Measurements from ENCODE around the gene ATP8A1.
"Not testable (repeated sequence)": the region's sequence is repeated elsewhere in the genome, so short reads cannot be mapped to it uniquely, and the experiment has no call there.

The ATP8A1 gene

DNA sequence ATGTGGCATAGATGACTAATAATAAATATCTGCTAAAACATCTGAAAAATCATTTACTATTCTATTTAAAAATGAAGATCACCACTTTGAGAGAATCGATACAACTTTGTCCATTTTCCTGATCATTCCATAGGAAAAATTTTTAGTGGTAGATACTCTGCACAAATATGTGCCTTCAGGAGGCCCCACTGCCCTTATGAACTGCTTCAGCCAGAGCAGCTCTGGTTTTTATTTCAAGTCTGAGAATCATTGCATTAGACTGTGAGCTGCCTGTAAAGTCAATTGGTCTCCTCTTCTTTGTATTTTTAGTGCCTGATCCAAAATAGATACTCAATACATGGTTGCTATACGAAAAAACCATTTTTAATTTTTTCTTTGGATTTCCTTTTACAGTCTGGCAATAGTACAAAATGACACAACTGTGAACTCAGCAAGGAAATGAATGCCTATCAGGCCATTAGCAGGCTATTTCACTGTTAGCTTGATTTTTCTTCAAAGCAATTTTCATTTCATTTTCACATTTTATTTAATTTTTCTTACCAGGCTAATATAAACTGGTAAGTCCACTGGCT is 190.5 kb downstream of the ATP8A1 start:
- no peak for DNase-seq
- H3K27me3 Mint-ChIP-seq: no peaks in the 10 kb centered on the region
- no peak for ATAC-seq
- H3K9me3 Mint-ChIP-seq: no peaks in the 10 kb centered on the region
- no peaks in the 10 kb centered on the region for H3K4me1 Mint-ChIP-seq
- no peak overlapping the region for H3K4me3 Mint-ChIP-seq
- no peak overlapping the region for H3K27ac Mint-ChIP-seq

GRCh38 chr4:42464550-42465094 is 192.3 kb downstream of the ATP8A1 start:
- no peak overlapping the region for H3K4me3 Mint-ChIP-seq
- H3K27me3 Mint-ChIP-seq: no peaks in the 10 kb centered on the region

GRCh38 chr4:42461216-42461615 is 195.7 kb downstream of the ATP8A1 start:
- not testable (repeated sequence) for H3K9me3 Mint-ChIP-seq, H3K4me3 Mint-ChIP-seq, ATAC-seq, H3K4me1 Mint-ChIP-seq, H3K27ac Mint-ChIP-seq, H3K27me3 Mint-ChIP-seq, DNase-seq

More at GRCh38 chr4:42464550-42465094, 192.3 kb downstream of the ATP8A1 start:
- Mint-ChIP-seq H3K9me3 (no peaks in the 10 kb centered on the region), H3K4me1 (no peaks in the 10 kb centered on the region), H3K27ac (no peak overlapping the region)
- DNase-seq (no peak), ATAC-seq (no peak)

DNA sequence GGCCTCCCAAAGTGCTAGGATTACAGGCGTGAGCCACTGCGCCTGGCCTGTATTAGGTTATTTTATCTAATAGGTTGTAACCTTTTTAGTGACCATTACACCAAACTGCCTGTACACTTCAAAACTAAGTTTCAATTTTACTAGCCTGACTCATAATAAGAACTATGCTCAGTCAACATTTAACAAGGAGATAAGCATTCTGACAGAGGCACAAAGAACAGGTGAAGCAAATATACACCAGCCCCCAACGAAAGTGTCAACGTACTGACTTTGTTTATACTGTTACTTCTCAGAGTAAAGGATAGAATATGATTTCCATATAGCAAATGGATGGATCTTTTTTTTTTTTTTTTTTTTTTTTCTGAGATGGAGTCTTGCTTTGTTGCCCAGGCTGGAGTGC is 196.9 kb downstream of the ATP8A1 start:
- Mint-ChIP-seq H3K9me3 (no peaks in the 10 kb centered on the region), H3K4me1 (no peaks in the 10 kb centered on the region), H3K27ac (no peak overlapping the region), H3K4me3 (no peak overlapping the region), H3K27me3 (no peaks in the 10 kb centered on the region)
- DNase-seq: no peak
- no peak for ATAC-seq

DNA sequence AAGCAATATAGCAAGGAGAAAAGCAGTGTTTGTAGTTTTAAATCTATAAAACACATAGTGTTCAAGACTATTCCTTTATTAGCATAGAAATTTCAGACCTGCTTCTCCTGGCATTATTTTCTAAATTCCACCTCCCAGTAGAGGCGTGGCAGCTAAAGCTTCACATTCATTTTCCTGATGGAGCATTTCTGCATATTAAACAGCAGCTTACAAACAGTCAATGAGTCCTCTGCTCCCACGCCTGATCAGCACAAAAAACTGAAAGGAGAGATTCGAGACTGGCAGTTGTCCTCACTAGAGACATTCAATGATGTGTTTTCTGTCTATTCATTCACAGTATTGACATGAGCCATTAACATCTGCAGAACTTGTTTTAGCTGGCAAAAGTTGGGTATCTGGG is 198.2 kb downstream of the ATP8A1 start:
- no peaks in the 10 kb centered on the region for H3K27me3 Mint-ChIP-seq
- ATAC-seq (no peak), DNase-seq (no peak)
- no peak overlapping the region for H3K4me3 Mint-ChIP-seq
- no peaks in the 10 kb centered on the region for H3K4me1 Mint-ChIP-seq
- H3K27ac Mint-ChIP-seq: no peak overlapping the region
- H3K9me3 Mint-ChIP-seq: no peaks in the 10 kb centered on the region

GRCh38 chr4:42454755-42455420 is 202.0 kb downstream of the ATP8A1 start:
- DNase-seq (no peak), ATAC-seq (no peak)
- no peaks in the 10 kb centered on the region for H3K4me1 Mint-ChIP-seq
- no peak overlapping the region for H3K4me3 Mint-ChIP-seq
- H3K27ac Mint-ChIP-seq: no peak overlapping the region
- no peaks in the 10 kb centered on the region for H3K9me3 Mint-ChIP-seq
- no peaks in the 10 kb centered on the region for H3K27me3 Mint-ChIP-seq

DNA sequence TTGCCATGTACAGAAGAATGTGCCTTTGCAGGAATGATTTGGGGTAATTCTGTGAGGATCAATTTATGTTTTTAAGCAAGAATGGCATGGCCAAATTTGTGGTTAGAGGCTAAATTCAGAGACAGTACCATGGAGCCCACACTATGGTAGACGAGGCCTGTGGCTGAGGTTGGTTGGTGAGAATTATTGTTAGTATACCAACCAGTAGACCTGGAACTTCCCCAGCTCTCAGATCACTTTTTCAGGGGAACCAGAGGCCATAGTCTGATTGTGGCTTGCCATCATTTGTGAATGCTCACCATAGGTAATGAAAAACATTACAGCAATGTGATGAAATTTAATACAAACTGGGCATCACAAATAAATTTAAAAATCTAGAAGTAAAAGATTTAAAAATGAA is 203.3 kb downstream of the ATP8A1 start:
- Mint-ChIP-seq H3K4me3 (no peak overlapping the region), H3K9me3 (no peaks in the 10 kb centered on the region), H3K27me3 (no peaks in the 10 kb centered on the region), H3K4me1 (no peaks in the 10 kb centered on the region), H3K27ac (no peak overlapping the region)
- DNase-seq: no peak
- ATAC-seq: no peak

DNA sequence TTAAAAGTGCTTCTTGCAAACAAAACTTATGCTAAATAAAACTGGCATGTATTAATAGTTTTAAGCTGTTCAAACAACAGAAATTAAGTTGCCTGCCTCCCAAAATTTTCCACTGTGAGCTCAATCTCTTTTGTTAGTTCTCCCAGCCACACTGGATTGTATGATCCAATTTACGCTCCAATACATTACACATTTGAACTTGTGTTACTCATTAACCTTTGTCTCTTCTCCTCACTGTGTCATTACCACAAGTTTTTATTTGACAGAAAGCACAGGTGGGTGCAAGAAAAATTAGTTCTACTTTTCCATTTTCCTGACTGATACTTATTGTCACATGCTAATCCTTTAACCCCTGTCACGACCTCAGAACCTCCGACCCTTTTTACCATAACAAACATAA is 204.1 kb downstream of the ATP8A1 start:
- Mint-ChIP-seq H3K27ac (no peak overlapping the region), H3K4me1 (no peaks in the 10 kb centered on the region), H3K27me3 (no peaks in the 10 kb centered on the region), H3K9me3 (no peaks in the 10 kb centered on the region), H3K4me3 (no peak overlapping the region)
- ATAC-seq: no peak
- no peak for DNase-seq

- Mint-ChIP-seq H3K9me3 (no peaks in the 10 kb centered on the region), H3K27me3 (no peaks in the 10 kb centered on the region), H3K4me3 (no peak overlapping the region), H3K4me1 (no peaks in the 10 kb centered on the region), H3K27ac (no peak overlapping the region)
- no peak for DNase-seq
- ATAC-seq: no peak
Measured at GRCh38 chr4:42446823-42447222, 210.1 kb downstream of the ATP8A1 start.

DNA sequence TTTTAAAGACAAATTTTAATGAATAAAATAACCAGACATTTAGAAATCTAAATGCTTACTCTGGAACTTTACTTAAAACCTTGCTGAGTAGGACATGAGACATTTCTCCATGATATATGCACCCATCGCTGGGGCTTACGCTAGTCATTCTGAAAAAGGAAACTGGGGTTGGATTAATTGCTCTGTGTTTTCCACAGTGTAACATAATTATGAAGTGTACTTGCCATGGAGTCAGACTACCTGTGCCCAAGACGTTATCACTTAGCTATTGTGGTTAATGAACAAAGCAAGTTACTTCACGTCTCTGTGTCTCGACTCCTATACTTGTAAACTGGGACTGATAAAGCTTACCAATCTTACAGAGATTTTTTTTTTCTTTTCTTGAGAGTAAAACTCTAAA is 211.9 kb downstream of the ATP8A1 start:
- Mint-ChIP-seq H3K27ac (no peak overlapping the region), H3K27me3 (no peaks in the 10 kb centered on the region), H3K4me3 (no peak overlapping the region), H3K9me3 (no peaks in the 10 kb centered on the region), H3K4me1 (no peaks in the 10 kb centered on the region)
- no peak for ATAC-seq
- DNase-seq: no peak

- no peaks in the 10 kb centered on the region for H3K9me3 Mint-ChIP-seq
- DNase-seq: no peak
- no peaks in the 10 kb centered on the region for H3K4me1 Mint-ChIP-seq
- no peak overlapping the region for H3K4me3 Mint-ChIP-seq
- H3K27me3 Mint-ChIP-seq: no peaks in the 10 kb centered on the region
- H3K27ac Mint-ChIP-seq: no peak overlapping the region
- ATAC-seq: no peak
Measured at GRCh38 chr4:42442601-42443000, 214.3 kb downstream of the ATP8A1 start.

DNA sequence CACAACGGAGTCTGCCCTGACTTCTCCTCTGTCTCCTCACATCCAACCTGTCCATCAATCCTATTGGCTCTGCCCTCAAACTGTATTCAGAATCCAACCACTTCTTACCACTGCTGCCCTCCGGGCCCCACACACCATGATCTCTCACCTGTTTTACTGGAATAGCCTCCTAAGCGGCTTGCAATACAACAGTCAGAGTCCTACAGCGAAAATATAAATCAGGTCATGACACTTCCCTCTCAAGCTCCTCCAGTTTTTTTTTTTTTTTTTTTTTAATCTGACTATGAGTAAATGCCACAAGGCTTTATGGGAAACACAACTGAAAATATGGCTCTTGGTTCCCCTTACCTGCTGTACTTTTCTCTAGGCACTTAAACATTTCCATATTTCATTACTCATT is 216.8 kb downstream of the ATP8A1 start:
- no peak overlapping the region for H3K27ac Mint-ChIP-seq
- ATAC-seq (no peak), DNase-seq (no peak)
- no peak overlapping the region for H3K4me3 Mint-ChIP-seq
- H3K9me3 Mint-ChIP-seq: no peaks in the 10 kb centered on the region
- no peaks in the 10 kb centered on the region for H3K4me1 Mint-ChIP-seq
- H3K27me3 Mint-ChIP-seq: no peaks in the 10 kb centered on the region

- H3K4me1 Mint-ChIP-seq: no peaks in the 10 kb centered on the region
- H3K27me3 Mint-ChIP-seq: no peaks in the 10 kb centered on the region
- DNase-seq (no peak), ATAC-seq (no peak)
- H3K4me3 Mint-ChIP-seq: no peak overlapping the region
- no peak overlapping the region for H3K27ac Mint-ChIP-seq
- no peaks in the 10 kb centered on the region for H3K9me3 Mint-ChIP-seq
Measured at GRCh38 chr4:42436928-42437565, 219.9 kb downstream of the ATP8A1 start.

DNA sequence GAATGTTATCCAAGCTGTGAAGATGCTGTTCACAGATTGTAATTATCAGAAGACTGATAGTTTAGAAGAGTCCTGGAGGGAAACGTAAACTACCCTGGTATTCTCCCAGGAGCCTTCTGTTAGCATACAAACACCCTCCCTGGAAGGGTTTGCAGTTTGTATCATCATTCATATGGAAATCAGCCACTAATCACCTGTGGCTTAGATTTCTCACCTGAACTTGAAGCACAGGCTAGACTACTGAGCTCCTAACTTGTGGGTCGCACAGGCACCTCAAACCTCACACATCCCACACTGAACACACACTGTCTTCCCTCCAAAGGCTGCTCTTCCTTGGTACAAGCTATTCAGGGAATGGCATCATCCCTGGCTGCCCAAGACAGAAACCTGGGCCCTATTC is 228.9 kb downstream of the ATP8A1 start:
- DNase-seq (no peak), ATAC-seq (no peak)
- H3K4me1 Mint-ChIP-seq: no peaks in the 10 kb centered on the region

GRCh38 chr4:42425146-42426065 is 231.5 kb downstream of the ATP8A1 start:
- Mint-ChIP-seq H3K27ac (no peak overlapping the region), H3K27me3 (no peaks in the 10 kb centered on the region), H3K9me3 (no peaks in the 10 kb centered on the region), H3K4me3 (no peak overlapping the region), H3K4me1 (no peaks in the 10 kb centered on the region)
- ATAC-seq (no peak), DNase-seq (no peak)

More for the DNA sequence above, 228.9 kb downstream of the ATP8A1 start:
- H3K27me3 Mint-ChIP-seq: no peaks in the 10 kb centered on the region
- no peak overlapping the region for H3K27ac Mint-ChIP-seq
- H3K9me3 Mint-ChIP-seq: no peaks in the 10 kb centered on the region
- no peak overlapping the region for H3K4me3 Mint-ChIP-seq
